ENCODE results near the gene LOXL3. TPM values are rescaled to one million over a fixed set of nuclear protein-coding genes. Genes with fewer than 3 reads are reported as not detected.

The LOXL3 gene
- total RNA-seq, 6 donors from 2014 or later: 3.6 to 28.3 (median 10.3) TPM

DNA sequence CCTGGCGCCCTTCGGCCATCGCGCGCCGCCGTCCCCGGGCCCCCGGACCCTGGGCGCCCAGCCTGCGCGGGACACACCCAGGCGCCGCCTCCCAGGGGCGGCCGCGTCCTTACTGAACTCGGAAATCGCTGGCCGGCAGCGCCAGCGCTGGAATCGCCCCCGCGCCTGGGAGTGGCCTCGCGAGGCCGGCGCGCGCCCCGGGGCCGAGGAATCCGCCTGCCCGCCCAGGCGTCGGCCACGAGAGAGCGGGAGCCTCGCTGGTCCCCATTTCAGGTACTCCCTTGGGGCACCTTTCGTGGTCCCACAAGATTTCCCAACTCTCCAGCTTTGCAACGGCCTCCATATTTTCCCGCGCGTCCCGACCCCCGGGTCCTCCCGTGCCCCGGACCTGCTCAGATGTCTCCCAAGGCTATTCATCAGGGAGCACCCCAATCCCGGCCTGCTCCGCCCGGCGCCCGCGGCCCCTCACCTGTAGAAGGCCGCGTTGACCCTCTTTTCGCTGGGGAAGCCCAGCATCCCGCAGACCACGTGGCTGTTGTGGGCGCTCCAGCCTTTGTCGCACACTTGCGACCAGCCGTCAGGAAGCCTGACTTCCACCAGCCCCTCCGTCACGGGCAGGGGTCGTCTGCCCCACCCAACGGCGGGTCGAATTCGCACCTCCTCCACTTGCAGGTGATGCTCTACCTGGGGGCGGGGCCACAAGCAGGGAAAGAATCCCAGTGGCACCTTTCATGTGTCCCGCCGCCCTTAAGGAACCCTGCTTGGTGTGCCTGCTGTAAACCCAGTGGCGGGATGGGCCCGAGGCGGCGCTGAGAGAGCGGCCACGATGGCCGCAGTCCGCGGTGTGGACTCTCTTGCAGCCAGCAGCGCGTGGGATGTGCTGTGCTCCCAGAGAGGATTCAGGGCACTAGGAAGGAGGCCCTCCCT, 4.6 kb downstream of the LOXL3 start:
- ATAC-seq (ENCODE audit: low FRiP score in 2 of 2) (peak; percentile 66 to 93), DNase-seq (peak; percentile 76 to 94)
- peaks cover 14 to 30% (median 17%) of the 10 kb centered on the region in 4 donors for H3K4me1 ChIP-seq
- peak; percentile 27 to 58 for TF ChIP-seq POLR2AphosphoS5 (IDR thresholded peaks at IDR 0.05)
- TF ChIP-seq, protein P1, sequence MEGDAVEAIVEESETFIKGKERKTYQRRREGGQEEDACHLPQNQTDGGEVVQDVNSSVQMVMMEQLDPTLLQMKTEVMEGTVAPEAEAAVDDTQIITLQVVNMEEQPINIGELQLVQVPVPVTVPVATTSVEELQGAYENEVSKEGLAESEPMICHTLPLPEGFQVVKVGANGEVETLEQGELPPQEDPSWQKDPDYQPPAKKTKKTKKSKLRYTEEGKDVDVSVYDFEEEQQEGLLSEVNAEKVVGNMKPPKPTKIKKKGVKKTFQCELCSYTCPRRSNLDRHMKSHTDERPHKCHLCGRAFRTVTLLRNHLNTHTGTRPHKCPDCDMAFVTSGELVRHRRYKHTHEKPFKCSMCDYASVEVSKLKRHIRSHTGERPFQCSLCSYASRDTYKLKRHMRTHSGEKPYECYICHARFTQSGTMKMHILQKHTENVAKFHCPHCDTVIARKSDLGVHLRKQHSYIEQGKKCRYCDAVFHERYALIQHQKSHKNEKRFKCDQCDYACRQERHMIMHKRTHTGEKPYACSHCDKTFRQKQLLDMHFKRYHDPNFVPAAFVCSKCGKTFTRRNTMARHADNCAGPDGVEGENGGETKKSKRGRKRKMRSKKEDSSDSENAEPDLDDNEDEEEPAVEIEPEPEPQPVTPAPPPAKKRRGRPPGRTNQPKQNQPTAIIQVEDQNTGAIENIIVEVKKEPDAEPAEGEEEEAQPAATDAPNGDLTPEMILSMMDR (IDR thresholded peaks at IDR 0.05): no peak
- no peak for TF ChIP-seq EP300 (IDR thresholded peaks at IDR 0.05)
- peak in 3 of 4 donors; percentile 19 to 59 (median 24) for TF ChIP-seq POLR2A (IDR thresholded peaks at IDR 0.05)
- no peaks in the 10 kb centered on the region for H3K9me3 ChIP-seq
- peak overlapping the region; percentile 48 to 83 (median 69) for H3K27ac ChIP-seq
- H3K27me3 ChIP-seq: no peaks in the 10 kb centered on the region
- 10 to 11% methylated on average over 28 to 31 of the region's 85 CpGs for WGBS, 2 donors
- H3K4me3 ChIP-seq: peak overlapping the region; percentile 56 to 72 (median 68)
- no peaks in the 10 kb centered on the region for H3K36me3 ChIP-seq

DNA sequence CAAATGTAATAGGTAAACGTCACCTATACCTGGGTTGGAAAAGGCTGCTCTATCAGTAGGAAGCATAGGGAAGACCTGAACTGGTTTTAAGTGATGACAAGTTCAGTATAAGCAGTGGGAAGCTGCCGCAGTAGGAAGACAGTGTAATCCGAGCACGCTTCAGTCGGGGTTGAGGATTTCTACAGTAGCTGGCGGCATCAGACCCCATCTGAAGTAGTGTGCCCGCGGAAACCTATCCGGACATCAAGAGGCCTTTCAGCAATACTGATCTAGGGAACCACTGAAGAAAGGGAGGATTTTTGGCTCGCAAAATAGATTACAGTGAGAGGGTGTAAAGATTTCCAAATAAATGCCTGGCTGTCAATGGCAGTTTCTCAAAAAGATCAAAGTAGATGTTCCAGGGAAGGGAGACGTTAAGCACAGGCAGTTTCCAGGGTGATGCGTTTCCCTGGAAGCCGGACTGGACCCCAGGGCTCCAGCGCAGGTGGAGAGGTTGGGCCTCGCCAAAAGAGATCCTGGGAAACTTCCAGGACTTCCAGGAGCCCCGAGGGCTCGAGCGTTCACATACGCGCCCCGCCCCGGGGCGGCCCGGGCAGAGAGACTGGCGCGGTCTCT, 5.3 kb downstream of the LOXL3 start:
- peaks cover 11 to 25% (median 14%) of the 10 kb centered on the region in 4 donors for H3K4me1 ChIP-seq
- no peak for TF ChIP-seq POLR2A (IDR thresholded peaks at IDR 0.05)
- TF ChIP-seq, protein P1 (IDR thresholded peaks at IDR 0.05): no peak
- no peaks in the 10 kb centered on the region for H3K36me3 ChIP-seq
- H3K9me3 ChIP-seq: no peaks in the 10 kb centered on the region
- 20 to 33% methylated on average over 15 to 24 of the region's 26 CpGs for WGBS, 2 donors
- peak overlapping the region; percentile 56 to 72 (median 68) for H3K4me3 ChIP-seq
- no peaks in the 10 kb centered on the region for H3K27me3 ChIP-seq
- DNase-seq (no peak), ATAC-seq (ENCODE audit: low FRiP score in 2 of 2) (peak in 1 of 2 donors; percentile 28)
- peak overlapping the region; percentile 48 to 83 (median 69) for H3K27ac ChIP-seq

DNA sequence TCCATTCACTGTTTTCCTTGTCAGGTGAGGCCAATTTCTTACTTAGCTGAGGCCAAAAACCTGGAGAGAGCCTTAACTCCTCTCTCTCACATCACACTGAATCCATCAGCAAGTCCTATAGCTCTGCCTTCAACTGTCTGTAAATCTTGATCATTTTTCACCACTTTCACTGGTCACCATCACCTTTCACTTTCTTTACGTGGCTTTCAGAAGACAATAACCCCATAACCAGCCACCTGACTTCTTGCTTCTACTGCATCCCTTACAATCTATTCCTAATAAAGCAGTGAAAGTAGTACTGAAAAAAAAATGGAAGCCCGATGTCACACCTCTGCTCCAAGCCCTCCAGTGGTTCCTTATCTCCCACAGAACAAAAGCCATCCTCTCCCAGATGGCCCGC, 7.7 kb downstream of the LOXL3 start:
- ATAC-seq (ENCODE audit: low FRiP score in 2 of 2) (no peak), DNase-seq (no peak)
- no peaks in the 10 kb centered on the region for H3K9me3 ChIP-seq
- H3K36me3 ChIP-seq: no peaks in the 10 kb centered on the region
- H3K4me3 ChIP-seq: no peak overlapping the region
- WGBS, 2 donors: 87 to 88% methylated on average over 3 of the region's 3 CpGs
- TF ChIP-seq POLR2A (IDR thresholded peaks at IDR 0.05) (no peak), POLR2AphosphoS5 (IDR thresholded peaks at IDR 0.05) (no peak), EP300 (IDR thresholded peaks at IDR 0.05) (no peak)
- TF ChIP-seq, protein P1 (IDR thresholded peaks at IDR 0.05): no peak
- H3K4me1 ChIP-seq: peaks cover 9 to 23% (median 12%) of the 10 kb centered on the region in 4 donors
- H3K27me3 ChIP-seq: no peaks in the 10 kb centered on the region
- no peak overlapping the region for H3K27ac ChIP-seq

GRCh38 chr2:74544634-74545033, 9.1 kb downstream of the LOXL3 start:
- no peak for ATAC-seq (ENCODE audit: low FRiP score in 2 of 2)
- WGBS, 2 donors: 87 to 91% methylated on average over 3 of the region's 3 CpGs
- H3K9me3 ChIP-seq: no peaks in the 10 kb centered on the region
- H3K27ac ChIP-seq: no peak overlapping the region
- no peaks in the 10 kb centered on the region for H3K36me3 ChIP-seq
- H3K4me3 ChIP-seq: no peak overlapping the region
- no peak for TF ChIP-seq EP300 (IDR thresholded peaks at IDR 0.05)
- peaks cover 6 to 16% (median 9%) of the 10 kb centered on the region in 4 donors for H3K4me1 ChIP-seq
- no peak for DNase-seq
- H3K27me3 ChIP-seq: no peaks in the 10 kb centered on the region

DNA sequence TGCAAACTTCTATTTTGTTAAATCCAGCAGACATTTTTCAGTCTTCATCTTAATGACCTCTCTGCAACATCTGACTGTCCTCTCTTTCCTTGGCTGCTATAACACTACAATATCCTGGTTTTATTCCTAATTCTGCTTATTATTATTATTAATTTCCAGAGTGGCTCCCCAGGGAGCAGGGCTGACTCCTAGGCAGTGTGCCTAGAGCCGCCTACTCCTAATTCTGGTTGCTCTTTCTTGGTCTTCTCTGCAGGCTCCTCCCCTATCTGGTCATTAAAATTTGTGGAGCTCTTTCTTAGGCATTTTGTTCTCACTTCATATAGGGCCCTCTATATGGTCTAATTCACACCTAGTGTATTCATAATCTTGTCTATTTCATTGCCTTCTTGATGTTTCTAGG, 10.8 kb downstream of the LOXL3 start:
- no peaks in the 10 kb centered on the region for H3K36me3 ChIP-seq
- no peak for ATAC-seq (ENCODE audit: low FRiP score in 2 of 2)
- no peaks in the 10 kb centered on the region for H3K27me3 ChIP-seq
- DNase-seq: no peak
- no peaks in the 10 kb centered on the region for H3K9me3 ChIP-seq
- 88 to 90% methylated on average over 1 of the region's 1 CpG for WGBS, 2 donors
- H3K4me3 ChIP-seq: no peak overlapping the region
- no peak for TF ChIP-seq EP300 (IDR thresholded peaks at IDR 0.05)
- no peak for TF ChIP-seq POLR2AphosphoS5 (IDR thresholded peaks at IDR 0.05)
- TF ChIP-seq POLR2A (IDR thresholded peaks at IDR 0.05): no peak
- TF ChIP-seq, protein P1 (IDR thresholded peaks at IDR 0.05): no peak
- no peak overlapping the region for H3K27ac ChIP-seq
- H3K4me1 ChIP-seq: no peaks in the 10 kb centered on the region

Data from upper lobe of left lung (tissue), 6 donors.